Thoracic aorta (tissue), 2 donors: ENCODE measurements around the gene CARMIL1. TPM values are rescaled to one million over a fixed set of nuclear protein-coding genes. Genes with fewer than 3 reads are reported as not detected.

ENCODE experiments used
- ATAC-seq: fragments of 150-250 bp; one replicate; pipeline ENCODE4 v1.8.0; 2017; ENCODE audit warnings: low read depth; ENCODE audit not compliant: insufficient number of reproducible peaks, low FRiP score
- DNase-seq: peaks from one replicate; pipeline ENCODE4 v3.0.0-alpha.2; 2020; ENCODE audit warnings: low spot score
- H3K27ac ChIP-seq, 2 donors: fragments of 200-600 bp; sonication (generic); 1 replicate in 1 of 2; 2 replicates in 1 of 2; pipeline ENCODE4 v1.5.1; 2016; ENCODE audit warnings: mild to moderate bottlenecking in 2 of 2, moderate library complexity in 2 of 2
- H3K27me3 ChIP-seq: fragments of 200-600 bp; sonication (generic); replicated peaks from 2 replicates; pipeline ENCODE4 v1.6.0; 2016; ENCODE audit warnings: mild to moderate bottlenecking; ENCODE audit not compliant: insufficient read depth
- H3K36me3 ChIP-seq: fragments of 200-600 bp; sonication (generic); one replicate; pipeline ENCODE4 v1.5.1; 2016
- H3K4me1 ChIP-seq, 2 donors: fragments of 200-600 bp; sonication (generic); 1 replicate in 1 of 2; 2 replicates in 1 of 2; pipeline versions ENCODE4 v1.5.1 to v1.6.0; 2016; ENCODE audit warnings: low read depth in 2 of 2, mild to moderate bottlenecking in 1 of 2; ENCODE audit not compliant: control insufficient read depth in 1 of 2
- H3K4me3 ChIP-seq: fragments of 200-600 bp; sonication (generic); 2 replicates; pipeline ENCODE4 v1.5.1; 2016; ENCODE audit warnings: mild to moderate bottlenecking
- H3K9me3 ChIP-seq: fragments of 200-600 bp; sonication (generic); 2 replicates; pipeline ENCODE4 v1.5.1; 2016
- total RNA-seq, 2 donors: library from RNA; depleted of rRNA; stranded (reverse); fragments of >200 nt; gene quantifications; one replicate each; pipeline versions ENCODE4 v1.1.0 to v1.2.3, GENCODE V29; 2016
- TF ChIP-seq, protein P1 (sequence below): fragments of 200-600 bp; sonication (generic); IDR thresholded peaks from one replicate; pipeline ENCODE4 v1.5.1; 2019; ENCODE audit warnings: antibody characterized with exemption

Gene CARMIL1
- total RNA-seq, 2 donors from 2014 or later = 60.4 to 63.0 TPM

- Histone ChIP-seq H3K27me3 (no peaks in the 10 kb centered on the region), H3K9me3 (no peaks in the 10 kb centered on the region), H3K4me3 (no peak overlapping the region), H3K36me3 (no peaks in the 10 kb centered on the region), H3K27ac (no peak overlapping the region), H3K4me1 (peaks cover 13 to 16% of the 10 kb centered on the region in 2 donors)
- ATAC-seq (no peak), DNase-seq (no peak)
- TF ChIP-seq, protein P1, sequence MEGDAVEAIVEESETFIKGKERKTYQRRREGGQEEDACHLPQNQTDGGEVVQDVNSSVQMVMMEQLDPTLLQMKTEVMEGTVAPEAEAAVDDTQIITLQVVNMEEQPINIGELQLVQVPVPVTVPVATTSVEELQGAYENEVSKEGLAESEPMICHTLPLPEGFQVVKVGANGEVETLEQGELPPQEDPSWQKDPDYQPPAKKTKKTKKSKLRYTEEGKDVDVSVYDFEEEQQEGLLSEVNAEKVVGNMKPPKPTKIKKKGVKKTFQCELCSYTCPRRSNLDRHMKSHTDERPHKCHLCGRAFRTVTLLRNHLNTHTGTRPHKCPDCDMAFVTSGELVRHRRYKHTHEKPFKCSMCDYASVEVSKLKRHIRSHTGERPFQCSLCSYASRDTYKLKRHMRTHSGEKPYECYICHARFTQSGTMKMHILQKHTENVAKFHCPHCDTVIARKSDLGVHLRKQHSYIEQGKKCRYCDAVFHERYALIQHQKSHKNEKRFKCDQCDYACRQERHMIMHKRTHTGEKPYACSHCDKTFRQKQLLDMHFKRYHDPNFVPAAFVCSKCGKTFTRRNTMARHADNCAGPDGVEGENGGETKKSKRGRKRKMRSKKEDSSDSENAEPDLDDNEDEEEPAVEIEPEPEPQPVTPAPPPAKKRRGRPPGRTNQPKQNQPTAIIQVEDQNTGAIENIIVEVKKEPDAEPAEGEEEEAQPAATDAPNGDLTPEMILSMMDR = no peak
Measured at GRCh38 chr6:25239059-25239458, 40.1 kb upstream of the CARMIL1 start.

DNA sequence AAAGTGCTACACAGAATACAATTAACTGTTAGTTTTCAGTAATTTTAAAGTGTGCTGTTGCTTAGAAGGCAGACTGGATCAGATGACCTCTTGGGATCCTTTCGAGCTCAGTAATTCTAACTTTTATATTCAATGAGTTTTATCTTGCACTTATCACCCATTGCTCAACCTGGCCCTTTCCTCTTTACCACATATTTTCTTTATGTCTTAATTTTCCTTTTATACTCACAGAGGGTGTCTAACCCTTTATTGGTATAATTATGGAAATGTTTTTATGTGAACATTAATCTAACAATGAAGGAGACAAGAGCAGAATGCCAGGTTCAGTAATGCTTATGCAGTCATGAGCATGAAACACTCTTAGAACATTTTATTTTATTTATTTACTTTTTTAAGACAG is 39.7 kb upstream of the CARMIL1 start:
- ATAC-seq = no peak
- no peak overlapping the region for H3K27ac ChIP-seq
- H3K9me3 ChIP-seq = no peaks in the 10 kb centered on the region
- H3K27me3 ChIP-seq = no peaks in the 10 kb centered on the region
- H3K4me3 ChIP-seq = no peak overlapping the region
- H3K36me3 ChIP-seq = no peaks in the 10 kb centered on the region
- DNase-seq = no peak
- H3K4me1 ChIP-seq = peaks cover 13 to 16% of the 10 kb centered on the region in 2 donors
- TF ChIP-seq, protein P1 = no peak

DNA sequence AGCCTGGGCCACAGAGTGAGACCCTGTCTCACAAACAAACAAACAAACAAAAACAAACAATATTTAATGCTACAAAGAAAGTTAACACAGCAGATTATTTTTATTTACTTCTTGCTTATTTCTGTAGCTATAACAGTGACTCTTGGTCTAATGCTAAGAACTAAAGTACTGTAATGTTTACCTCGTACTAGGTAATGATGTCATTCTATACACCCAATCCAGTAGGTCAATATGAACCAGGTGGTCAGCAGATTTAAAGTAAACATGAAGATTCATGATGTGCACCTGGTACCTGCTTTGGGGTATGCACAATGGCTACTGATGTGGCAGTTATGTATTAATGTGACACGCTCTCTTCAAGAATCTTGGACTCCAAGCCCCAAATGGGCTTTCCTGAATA is 36.6 kb upstream of the CARMIL1 start:
- no peaks in the 10 kb centered on the region for H3K9me3 ChIP-seq
- TF ChIP-seq, protein P1 = no peak
- H3K4me1 ChIP-seq = peaks cover 13 to 16% of the 10 kb centered on the region in 2 donors
- H3K27ac ChIP-seq = no peak overlapping the region
- DNase-seq = no peak
- H3K36me3 ChIP-seq = no peaks in the 10 kb centered on the region
- no peak overlapping the region for H3K4me3 ChIP-seq
- no peaks in the 10 kb centered on the region for H3K27me3 ChIP-seq
- no peak for ATAC-seq

DNA sequence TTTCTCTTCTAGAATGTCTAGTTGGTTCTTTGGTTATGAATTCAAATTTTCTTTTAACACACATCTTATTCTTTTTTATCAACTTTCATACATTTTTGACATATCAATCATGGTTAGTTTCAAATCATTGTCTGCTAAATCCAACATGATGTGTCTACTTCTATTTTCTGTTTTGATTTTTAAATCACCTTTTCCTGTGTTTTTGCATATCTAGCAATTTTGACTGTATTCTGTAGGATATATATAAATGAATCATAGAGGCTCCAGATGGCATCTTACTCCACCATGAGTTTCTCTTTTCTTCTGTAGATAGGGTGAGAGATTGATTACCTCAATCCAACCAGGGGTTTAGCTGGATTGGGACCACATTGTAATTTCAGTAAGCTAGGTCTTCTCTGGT is 34.3 kb upstream of the CARMIL1 start:
- Histone ChIP-seq H3K9me3 (no peaks in the 10 kb centered on the region), H3K4me3 (no peak overlapping the region), H3K27me3 (no peaks in the 10 kb centered on the region), H3K36me3 (no peaks in the 10 kb centered on the region), H3K27ac (no peak overlapping the region), H3K4me1 (peaks cover 2 to 5% of the 10 kb centered on the region in 2 donors)
- ATAC-seq = no peak
- DNase-seq = no peak
- TF ChIP-seq, protein P1 = no peak

- TF ChIP-seq, protein P1 = no peak
- ATAC-seq (no peak), DNase-seq (no peak)
- Histone ChIP-seq H3K4me3 (no peak overlapping the region), H3K9me3 (no peaks in the 10 kb centered on the region), H3K36me3 (no peaks in the 10 kb centered on the region), H3K27ac (peak overlapping the region in 1 of 2 donors; percentile 19), H3K4me1 (peaks cover 3 to 4% of the 10 kb centered on the region in 2 donors), H3K27me3 (no peaks in the 10 kb centered on the region)
Measured at GRCh38 chr6:25248123-25248522, 31.1 kb upstream of the CARMIL1 start.
